Activated effector memory CD4-positive, alpha-beta T cell treated with Interleukin-2 at 50 U/mL for 16 hours (primary cell): ENCODE results near the gene ESYT1.
"Not testable (repeated sequence)": the region's sequence is repeated elsewhere in the genome, so short reads cannot be mapped to it uniquely, and the experiment has no call there.

Experiments
- DNase-seq: peaks from one replicate; pipeline ENCODE4 v3.0.0-alpha.2; 2020

The ESYT1 gene

DNA sequence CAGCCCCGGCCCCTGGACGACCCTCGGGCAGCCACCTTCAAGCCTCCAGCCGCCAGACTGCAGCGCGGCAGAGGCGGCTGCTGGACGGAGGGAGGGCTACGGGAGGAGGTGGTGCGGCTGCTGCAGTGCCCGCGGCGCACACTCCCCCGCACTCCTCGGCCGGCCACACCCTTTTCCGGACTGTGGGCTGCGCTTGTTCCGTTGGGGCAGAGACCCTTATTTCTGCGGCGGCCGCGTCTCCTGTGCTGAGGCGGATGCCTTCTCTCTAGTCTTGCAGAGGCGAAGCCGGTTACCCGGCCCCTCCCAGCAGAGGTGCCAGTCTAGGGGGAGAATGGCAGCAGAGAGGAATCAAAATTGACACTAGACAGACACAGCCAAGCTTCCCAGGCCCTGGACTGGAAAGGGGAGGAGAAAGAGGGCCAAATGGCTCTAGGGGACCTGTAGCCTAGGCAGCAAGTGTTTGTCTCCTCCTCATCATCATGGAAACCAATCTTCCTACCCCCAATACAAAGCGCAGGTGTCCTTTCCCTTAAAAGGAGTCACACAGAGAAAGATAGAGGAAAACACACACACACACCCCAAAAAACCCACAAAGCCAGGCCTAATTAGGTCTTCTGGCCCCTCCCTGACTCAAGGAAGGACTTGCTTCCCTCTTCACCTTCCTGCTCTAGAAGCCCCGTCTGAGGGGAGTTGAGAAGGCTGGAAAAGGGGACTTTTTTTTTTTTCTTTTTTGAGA is 1.3 kb downstream of the ESYT1 start:
- DNase-seq, result peak; percentile 76

DNA sequence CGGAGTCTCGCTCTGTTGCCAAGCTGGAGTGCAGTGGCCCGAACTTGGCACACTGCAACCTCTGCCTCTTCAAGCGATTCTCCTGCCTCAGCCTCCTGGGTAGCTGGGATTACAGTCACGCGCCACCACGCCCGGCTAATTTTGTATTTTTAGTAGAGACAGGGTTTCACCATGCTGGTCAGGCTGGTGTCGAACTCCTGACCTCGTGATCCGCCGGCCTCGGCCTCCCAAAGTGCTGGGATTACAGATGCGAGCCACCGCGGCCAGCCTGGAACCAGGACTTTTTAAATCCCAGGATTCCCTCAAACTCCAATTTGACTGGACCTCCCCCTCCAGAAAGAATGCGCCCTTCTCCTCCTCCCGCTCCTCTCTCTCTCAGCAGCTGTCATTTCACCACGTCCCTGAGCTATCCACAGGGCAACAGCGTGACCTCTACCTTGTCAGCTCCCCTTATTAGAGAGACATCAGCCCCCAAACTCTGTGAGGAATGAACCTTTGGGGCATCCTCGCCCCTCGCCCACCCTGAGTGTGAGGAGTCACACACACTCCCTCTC is 2.0 kb downstream of the ESYT1 start:
- no peak for DNase-seq

DNA sequence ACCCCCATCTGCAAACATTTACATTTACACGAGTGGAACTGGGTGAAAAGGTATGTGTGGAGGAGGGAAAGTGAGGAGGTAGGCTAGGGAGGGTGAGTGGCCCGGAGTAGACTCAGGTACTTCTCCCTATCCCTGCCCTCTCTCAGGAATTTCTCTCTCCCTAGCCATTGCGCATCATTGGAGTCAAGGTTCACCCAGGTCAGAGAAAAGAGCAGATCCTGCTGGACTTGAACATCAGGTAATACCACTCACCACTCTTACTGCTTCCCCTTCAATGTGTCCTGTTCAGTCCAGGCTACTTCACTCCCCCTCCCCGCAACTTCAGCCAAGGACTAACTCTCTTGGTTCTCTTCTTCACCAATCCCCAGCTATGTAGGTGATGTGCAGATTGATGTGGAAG is 2.8 kb downstream of the ESYT1 start:
- DNase-seq, result no peak

DNA sequence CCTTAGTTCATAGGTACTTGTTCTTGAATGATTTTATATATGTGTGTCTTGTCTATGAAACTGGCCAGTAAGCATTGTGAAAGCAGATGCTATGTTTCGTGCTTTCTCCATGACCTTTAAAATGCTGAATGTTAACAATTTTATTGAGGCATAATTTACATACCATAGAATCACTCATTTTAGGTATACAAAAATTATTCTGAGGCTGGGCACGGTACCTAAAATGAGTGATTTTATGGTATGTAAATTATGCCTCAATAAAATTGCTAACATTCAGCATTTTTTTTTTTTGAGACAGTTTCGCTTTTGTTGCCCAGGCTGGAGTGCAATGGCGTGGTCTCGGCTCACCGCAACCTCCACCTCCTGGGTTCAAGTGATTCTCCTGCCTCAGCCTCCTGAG is 6.8 kb downstream of the ESYT1 start:
- DNase-seq, result no peak

DNA sequence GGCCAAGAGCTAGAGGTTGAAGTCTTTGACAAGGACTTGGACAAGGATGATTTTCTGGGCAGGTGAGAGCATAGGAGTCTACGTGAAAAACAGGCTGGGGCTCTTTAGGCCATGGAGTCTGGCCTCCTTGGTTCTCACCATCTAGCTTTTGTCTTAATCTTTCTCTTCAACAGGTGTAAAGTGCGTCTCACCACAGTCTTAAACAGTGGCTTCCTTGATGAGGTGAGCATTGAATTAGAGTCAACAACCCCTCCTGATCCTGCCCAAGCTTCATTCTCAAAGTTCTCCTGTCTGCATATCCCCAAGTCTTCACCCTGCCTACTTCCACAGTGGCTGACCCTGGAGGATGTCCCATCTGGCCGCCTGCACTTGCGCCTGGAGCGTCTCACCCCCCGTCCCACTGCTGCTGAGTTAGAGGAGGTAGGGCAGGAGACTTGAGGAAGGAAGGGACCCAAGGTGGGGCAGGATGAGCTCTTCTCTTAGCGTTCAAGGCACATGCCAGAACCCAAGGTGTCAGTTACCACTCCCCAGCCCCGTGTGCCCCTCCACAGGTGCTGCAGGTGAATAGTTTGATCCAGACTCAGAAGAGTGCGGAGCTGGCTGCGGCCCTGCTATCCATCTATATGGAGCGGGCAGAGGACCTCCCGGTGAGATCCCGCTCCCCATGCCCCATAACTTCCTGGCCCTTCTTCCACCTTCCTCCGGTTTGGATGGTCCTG is 9.9 kb downstream of the ESYT1 start:
- no peak for DNase-seq

DNA sequence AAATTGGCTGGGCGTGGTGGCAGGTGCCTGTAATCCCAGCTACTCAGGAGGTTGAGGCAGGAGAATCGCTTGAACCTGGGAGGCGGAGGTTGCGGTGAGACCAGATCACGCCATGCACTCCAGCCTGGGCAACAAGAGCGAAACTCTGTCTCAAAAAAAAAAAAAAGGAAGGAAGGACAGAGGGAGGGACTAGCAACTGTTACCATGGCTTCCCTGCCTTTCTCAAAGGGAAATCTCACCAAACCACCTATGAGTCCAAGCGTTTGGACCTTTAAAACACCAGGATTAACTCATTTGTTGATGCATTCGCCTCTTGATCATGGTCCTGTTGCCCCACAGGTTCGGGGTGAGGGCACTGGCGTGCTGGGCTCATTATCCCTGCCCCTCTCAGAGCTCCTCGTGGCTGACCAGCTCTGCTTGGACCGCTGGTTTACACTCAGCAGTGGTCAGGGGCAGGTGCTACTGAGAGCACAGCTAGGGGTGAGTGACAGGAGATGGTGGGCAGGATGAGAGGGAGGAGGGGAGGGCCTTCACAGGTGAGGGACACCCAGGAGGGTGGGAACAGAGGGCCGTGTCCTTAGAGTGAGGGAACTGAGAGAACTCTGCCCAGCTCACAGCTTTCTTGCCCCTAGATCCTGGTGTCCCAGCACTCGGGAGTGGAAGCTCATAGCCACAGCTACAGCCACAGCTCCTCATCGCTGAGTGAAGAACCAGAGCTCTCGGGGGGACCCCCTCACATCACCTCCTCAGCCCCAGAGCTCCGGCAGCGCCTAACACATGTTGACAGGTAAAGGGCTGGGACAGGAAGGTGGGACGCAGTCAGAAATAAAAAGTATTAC is 14.1 kb downstream of the ESYT1 start:
- no peak for DNase-seq

DNA sequence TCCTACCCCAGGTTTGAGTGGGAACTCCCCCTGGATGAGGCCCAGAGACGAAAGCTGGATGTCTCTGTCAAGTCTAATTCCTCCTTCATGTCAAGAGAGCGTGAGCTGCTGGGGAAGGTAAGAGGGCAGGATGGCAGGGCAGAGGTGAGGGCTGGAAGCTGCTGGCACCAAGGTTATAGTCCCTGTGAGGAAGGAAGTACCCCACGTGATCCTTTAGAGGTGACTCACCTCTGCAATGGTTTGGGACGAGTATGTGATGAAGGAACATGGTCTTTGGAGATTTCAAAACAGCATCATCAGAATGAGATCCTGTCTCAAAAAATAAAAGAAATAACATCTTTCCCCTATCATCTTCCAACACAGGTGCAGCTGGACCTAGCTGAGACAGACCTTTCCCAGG is 15.2 kb downstream of the ESYT1 start:
- DNase-seq, result no peak

DNA sequence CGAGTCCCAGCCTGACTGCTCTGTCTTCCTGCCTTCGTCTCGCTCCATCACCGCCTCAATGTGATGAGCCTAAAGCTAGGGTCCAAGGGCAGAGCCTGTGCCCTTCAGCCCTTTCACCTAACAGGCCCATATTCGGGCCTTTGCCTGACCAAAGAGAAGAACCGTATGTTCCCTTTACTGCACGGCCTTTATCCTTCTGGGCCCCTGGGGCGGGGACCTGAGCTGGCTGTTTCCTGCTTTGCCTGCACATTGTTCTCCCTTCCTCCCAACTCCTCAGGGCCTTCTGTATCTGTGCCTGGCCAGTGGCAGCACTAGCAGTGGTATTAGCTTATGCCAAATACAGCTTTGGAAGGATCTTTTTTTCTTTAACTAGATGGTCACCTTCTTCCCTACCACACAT is 15.8 kb downstream of the ESYT1 start:
- DNase-seq, result no peak

DNA sequence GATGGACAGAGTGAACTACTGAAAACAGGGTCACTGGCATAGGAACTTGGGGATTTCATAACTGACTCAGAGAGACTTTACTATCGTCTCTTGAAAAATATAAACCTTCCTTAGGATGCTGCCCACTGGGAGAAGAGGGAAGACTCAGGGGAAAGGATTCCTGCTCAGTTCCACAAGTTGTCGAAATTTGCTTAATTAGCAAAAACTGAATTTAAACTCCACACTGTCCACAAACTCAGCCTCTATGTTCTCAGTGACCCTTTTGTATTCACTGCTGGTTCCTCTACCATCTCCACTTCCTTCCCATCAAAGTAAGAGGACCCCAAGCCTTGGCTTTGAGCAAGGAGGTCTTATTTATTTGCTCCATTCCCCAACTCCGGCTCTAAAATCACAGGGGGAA is 17.1 kb downstream of the ESYT1 start:
- DNase-seq, result no peak

DNA sequence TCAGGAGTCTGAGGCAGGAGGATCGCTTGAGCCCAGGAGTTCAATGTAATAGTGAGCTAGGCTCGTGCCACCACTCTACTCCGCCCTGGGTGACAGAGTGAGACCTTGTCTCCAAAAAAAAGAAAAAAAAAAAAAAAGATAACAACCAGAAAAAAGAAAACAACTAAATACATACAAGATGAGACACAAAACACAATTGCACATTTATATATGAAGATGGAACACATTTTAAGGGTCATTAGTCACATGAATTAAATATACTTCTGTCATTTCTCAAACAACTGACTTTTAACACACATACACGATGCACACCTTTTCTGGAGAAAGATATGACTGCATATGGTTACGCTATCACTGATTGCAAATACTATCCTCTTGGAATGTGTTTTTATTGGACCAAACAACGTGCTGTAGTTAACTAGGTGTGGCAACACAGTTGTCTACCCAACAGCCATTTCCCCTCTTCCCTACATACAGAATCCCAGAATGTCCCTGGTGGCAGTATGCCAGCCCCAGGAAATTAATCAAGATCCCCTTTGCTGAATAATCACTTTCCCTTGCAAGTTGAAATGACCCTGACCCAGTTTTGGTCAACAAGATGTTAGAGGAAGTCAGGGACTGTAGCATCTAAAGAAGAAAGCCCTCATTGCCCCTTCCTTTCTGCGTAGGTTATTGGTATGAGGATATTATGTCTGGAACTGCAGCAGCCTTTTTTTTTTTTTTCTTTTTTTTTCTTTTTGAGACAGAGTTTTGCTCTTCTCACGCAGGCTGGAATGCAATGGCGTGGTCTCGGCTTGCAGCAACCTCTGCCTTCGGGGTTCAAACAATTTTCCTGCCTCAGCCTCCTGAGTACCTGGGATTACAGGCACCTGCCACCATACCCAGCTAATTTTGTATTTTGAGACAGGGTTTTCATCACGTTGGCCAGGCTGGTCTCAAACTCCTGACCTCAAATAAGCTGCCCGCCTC is 18.7 kb downstream of the ESYT1 start:
- DNase-seq, result no peak

DNA sequence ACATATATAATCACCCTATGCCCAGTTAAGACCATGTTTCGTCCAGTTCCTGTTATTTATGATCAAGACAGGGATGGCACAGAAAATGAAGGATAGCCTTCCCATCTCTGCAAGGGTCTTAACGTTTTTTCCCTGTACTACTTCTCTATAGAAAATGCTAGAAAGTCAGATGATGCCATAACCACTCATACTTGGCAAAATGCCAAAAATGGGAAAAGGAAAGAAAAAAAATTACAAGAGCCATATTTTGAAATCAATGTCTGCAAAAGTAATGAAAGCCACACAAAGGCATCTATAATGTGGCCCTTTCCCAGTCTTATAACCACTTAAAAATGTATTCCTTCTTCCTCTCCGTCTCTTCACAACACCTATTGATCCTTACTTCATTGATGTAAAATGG is 22.5 kb downstream of the ESYT1 start:
- no peak for DNase-seq

DNA sequence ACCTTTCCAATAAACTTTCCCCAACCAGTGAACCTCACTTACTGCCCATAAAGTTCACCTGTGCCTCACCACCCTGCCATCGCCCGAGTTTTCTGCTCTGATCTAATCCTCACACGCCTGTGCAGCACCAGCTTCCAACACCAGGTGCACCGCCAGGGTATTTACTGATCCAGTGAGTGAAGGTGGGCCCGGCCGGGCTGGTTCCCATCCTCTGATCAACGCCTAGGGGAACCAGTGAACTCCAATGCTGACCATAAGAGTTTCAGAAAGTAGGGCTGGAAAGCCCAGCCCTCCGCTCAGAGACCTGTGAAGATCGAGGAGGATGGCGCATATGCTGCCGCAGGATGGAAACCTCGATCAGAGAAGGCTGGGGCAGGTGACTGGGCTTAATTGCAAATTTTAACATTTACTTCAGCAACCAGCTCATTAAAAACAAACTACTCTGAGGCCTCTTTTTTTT is 23.6 kb downstream of the ESYT1 start:
- peak; percentile 62 for DNase-seq

DNA sequence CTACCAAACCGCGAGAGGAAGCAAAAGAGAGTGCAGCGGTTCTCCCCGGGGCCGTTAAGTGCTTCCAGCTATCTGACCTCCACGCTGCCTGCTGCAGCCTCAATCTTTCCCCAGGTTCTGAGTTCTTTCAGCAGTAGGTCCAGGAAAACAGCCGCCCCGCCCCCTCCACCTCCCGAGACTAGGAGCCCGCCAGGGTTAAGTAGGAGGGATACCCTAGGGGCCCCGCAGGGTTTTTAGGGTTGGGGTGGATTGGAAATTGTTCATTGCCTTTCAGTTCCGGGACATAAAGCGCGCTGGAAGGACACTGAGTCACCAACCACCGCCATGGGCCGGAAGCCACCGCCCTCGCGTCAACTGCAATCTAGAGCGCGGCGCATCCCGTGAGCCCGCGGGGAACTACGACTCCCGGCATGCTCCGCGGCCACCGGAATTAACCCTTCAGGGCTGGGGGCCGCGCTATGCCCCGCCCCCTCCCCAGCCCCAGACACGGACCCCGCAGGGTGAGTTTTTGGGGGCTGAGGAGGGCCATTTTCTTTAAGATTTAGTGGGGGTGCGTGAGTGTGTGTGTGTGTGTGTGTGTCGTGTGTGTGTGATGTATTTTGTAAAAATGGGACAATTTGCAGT is 24.2 kb downstream of the ESYT1 start, which contains the start of gene MYL6B:
Gene MYL6B, plus strand, starts transcription at position 456 of the 624 bp plus-strand sequence. CDS start 1,332 bp downstream, outside the sequence.
- peak; percentile 89 for DNase-seq

DNA sequence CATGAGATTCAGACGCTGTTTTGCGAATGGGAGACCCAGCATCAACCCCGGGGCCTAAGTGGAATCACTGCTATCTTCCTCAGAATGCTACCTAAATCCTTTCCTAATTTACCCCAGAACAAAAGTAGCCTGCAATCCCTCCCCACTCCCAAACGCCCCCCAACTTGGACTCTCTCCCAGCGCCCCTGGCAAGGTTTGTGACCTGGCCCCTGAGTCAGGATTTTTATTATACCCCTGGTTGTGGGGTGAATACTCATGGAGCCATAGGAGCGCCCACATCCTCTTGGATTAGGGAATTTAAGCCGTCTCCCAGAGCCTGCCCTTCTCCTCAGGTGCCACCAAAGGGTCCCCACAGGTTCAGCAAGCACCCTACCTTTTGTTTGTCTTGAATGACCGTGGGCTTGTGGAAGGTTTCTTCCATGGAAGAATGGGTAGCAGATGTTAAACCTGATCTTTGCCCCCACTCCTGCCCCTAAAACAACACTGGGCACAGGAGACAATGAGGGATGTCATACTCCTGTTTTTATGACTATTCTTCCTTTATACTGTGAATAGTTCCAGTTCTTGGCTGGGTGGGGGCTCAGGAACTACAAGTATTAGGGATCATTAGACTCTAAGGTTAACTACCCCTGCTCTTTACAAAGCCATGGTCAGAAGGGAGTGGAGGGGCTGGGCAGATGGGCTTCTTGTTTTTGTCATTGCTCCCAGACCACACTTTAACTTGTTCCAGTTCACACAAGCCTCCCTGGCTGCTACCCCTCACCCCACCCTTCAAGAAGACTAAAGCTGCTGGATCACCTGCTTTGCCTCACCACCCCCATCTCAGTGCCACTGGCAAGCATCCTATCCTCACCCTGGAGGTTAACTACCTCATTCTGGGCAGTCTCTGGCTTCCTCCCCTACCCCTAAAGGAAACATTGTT is 24.9 kb downstream of the ESYT1 start:
- DNase-seq, result no peak

DNA sequence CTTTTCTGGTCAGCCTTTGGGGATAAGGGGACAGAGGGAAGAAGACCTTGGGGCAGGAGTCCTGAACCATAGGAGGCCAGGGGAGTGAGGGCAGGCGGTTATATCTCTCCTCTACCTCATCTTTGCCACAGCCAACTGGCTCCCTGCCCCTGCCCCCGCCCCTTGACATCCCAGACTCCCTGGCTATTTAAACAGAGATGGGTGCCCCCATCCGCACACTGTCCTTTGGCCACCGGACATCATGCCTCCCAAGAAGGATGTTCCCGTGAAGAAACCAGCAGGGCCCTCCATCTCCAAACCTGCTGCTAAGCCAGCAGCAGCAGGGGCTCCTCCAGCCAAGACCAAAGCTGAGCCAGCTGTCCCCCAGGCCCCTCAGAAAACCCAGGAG is 25.6 kb downstream of the ESYT1 start:
- DNase-seq, result no peak

DNA sequence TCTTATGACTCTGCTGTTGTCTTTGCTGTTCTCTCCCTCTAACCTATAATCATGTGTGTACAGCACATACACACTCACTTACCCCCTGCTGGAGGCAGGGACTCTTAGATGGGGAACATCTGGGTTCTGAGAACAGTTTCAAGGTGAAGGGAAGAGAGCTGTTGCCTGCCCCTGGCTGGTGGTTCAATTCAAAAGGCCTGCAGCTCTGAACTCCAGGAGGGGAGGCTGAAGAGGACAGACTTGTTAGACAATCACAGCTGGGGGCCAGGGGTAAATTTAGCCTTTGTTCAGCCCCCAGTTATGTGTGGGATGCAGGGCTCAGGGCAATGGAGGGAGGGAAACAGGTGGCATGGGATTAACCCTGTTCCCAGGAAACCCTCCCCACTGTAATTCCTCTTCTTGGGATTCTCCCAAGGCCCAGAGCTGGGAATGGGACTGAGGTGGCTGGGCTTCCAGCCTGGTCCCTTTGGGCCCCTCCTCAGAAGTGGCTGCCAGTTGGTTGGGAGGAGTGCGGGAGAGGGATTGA is 26.2 kb downstream of the ESYT1 start:
- DNase-seq, result no peak

DNA sequence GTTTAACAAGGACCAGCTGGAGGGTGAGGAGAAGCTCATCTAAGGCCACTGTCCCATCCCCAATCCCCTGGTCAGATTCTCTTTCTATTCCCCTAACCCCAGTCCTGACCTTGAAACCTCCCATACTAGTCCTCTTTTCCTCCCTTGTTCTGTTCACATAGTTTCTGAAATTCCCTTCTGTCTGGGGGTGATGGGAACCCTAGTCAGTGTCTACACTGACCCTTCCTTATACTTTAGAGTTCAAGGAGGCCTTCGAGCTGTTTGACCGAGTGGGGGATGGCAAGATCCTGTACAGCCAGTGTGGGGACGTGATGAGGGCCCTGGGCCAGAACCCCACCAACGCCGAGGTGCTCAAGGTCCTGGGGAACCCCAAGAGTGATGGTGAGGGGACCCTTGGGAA is 26.8 kb downstream of the ESYT1 start:
- no peak for DNase-seq

DNA sequence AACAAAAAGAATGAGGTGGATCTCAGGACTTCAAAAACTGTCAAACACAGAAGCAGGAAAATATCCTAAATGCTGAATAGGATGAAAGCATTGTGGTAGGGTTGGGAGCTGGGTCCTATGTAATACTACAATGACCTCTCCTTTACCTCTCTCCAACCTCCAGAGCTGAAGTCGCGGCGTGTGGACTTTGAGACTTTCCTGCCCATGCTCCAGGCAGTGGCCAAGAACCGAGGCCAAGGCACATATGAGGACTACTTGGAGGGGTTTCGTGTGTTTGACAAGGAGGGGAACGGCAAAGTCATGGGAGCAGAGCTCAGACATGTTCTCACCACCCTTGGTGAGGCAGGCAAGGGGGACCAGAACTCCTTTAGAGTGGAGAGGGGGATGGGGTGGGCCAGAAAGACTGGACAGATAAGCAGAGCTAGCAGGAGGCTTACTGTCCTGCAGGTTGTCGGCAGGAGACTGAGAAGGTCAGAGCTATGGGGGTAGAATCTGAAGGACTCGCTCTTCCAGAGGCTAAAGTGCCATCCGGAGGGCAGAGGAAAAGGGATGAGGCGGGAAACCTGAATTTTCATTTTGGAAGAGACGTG is 27.3 kb downstream of the ESYT1 start:
- no peak for DNase-seq

DNA sequence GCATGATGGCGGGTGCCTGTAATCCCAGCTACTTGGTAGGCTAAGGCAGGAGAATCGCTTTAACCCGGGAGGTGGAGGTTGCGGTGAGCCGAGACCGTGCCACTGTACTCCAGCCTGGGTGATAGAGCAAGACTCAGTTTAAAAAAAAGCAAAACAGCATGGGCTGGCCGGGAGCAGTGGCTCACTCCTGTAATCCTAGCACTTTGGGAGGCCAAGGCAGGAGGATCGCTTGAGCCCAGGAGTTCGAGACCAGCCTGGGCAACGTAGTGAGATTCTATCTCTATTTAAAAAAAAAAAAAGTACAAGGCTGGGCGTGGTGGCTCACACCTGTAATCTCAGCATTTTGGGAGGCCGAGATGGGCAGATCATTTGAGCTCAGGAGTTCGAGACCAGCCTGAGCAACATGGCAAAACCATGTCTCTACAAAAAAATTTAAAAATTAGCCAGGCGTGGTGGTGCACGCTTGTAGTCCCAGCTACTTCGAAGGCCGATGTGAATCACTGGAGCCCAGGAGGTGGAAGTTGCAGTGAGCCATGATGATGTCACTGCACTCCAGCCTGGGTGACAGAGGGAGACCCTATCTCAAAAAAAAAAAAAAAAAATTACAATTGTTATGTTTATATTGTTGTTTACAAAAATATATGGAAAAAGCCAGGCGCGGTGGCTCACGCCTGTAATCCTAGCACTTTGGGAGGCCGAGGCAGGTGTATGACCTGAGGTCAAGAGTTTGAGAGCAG is 28.6 kb downstream of the ESYT1 start:
- DNase-seq, result not testable (repeated sequence)
